Measurements from ENCODE around the gene SPHK1. TPM values are rescaled to one million over a fixed set of nuclear protein-coding genes. Genes with fewer than 3 reads are reported as not detected.

SPHK1 gene
- total and polyA plus RNA-seq, 2 donors (not counting 3 experiments of a cell fraction or from before 2014, with no cell fraction given) = 85.6 to 97.4 TPM

DNA sequence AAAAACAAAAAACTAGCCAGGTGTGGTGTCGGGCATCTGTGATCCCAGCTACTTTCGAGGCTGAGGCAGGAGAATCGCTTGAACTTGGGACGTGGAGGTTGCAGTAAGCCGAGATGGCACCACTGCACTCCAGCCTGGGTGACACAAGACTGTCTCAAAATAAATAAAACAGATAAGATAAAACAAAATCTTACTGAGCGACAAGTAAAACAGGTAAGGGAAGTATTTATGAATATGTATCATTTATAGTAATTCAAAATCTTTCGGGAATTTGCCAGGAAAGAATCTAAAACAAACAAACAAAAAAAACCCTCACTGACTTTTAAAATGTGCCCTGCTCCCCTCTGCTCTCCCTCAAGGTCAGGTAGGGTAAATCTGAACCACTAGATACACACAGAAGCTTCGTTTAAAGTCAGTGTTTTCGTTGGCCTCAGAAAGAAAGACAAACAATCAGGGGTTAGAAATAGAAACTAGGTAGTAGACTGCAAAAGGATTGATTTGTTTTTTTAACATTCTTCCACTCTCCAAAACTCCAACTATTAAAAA is 32.8 kb upstream of the SPHK1 start:
- intact Hi-C loops (cut with micrococcal nuclease) (no loop called here), dilution Hi-C loops (cut with MboI; ENCODE audit: extremely low pct_ligation_motif_present, low sequenced_read_pairs) (no loop called here)
- no peaks in the 10 kb centered on the region for H3K9me1 ChIP-seq (replicated peaks; ENCODE audit: control insufficient read depth, extremely low read depth, insufficient read depth, low read length)
- H3K9ac ChIP-seq (replicated peaks; ENCODE audit: extremely low read depth, insufficient read depth, low read length) = no peak overlapping the region
- peaks cover 0 to 5% of the 10 kb centered on the region in 2 experiments for H3K36me3 ChIP-seq (ENCODE audit: control insufficient read depth in 2 of 2, extremely low read depth in 1 of 2, insufficient read depth in 2 of 2, low read length in 2 of 2)
- H3K27me3 ChIP-seq (ENCODE audit: control insufficient read depth in 2 of 2, insufficient read depth in 2 of 2, low read length in 2 of 2) = no peaks in the 10 kb centered on the region
- peak; percentile 75 for FAIRE-seq
- peaks cover 29% of the 10 kb centered on the region for H3K79me2 ChIP-seq (ENCODE audit: control insufficient read depth, insufficient read depth, low read length)
- peak; percentile 52 for DNase-seq (ENCODE audit: low read depth, low spot score)
- no peak overlapping the region for H2AFZ ChIP-seq (ENCODE audit: low read depth, low read length)
- peak overlapping the region; percentile 86 for H3K4me2 ChIP-seq (ENCODE audit: insufficient read depth, low read length)
- ChIA-PET CTCF (interaction anchor here (0.9 to 4.5 kb wide), 13 partner anchors 12 to 107 kb away, joined by 3 to 57 read pairs (median 5); partner anchors contain the start of gene SPHK1), POLR2A (no interaction called here)
- TF ChIP-seq POLR2AphosphoS5 (IDR thresholded peaks at IDR 0.05; ENCODE audit: insufficient read depth, low read depth, low read length) = no peak
- no peak for TF ChIP-seq JUN (IDR thresholded peaks at IDR 0.05; ENCODE audit: borderline replicate concordance, insufficient read depth, insufficient read length, low read depth)
- no peak for TF ChIP-seq EZH2 (IDR thresholded peaks at IDR 0.05; ENCODE audit: borderline replicate concordance, low read depth, low read length, severe bottlenecking)
- TF ChIP-seq POLR2A (IDR thresholded peaks at IDR 0.05; ENCODE audit: low read depth, low read length) = no peak
- TF ChIP-seq, protein P1, sequence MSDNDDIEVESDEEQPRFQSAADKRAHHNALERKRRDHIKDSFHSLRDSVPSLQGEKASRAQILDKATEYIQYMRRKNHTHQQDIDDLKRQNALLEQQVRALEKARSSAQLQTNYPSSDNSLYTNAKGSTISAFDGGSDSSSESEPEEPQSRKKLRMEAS (IDR thresholded peaks at IDR 0.05; ENCODE audit: insufficient read depth, insufficient read length) = no peak
- no peak for TF ChIP-seq FOS (IDR thresholded peaks at IDR 0.05; ENCODE audit: borderline replicate concordance, insufficient read depth, low read length)
- no peak for TF ChIP-seq GATA2 (IDR thresholded peaks at IDR 0.05; ENCODE audit: insufficient read depth, insufficient read length, low read depth, low read length)
- no peak for TF ChIP-seq MYC (IDR thresholded peaks at IDR 0.05; ENCODE audit: low read depth, low read length)
- TF ChIP-seq, protein P2, sequence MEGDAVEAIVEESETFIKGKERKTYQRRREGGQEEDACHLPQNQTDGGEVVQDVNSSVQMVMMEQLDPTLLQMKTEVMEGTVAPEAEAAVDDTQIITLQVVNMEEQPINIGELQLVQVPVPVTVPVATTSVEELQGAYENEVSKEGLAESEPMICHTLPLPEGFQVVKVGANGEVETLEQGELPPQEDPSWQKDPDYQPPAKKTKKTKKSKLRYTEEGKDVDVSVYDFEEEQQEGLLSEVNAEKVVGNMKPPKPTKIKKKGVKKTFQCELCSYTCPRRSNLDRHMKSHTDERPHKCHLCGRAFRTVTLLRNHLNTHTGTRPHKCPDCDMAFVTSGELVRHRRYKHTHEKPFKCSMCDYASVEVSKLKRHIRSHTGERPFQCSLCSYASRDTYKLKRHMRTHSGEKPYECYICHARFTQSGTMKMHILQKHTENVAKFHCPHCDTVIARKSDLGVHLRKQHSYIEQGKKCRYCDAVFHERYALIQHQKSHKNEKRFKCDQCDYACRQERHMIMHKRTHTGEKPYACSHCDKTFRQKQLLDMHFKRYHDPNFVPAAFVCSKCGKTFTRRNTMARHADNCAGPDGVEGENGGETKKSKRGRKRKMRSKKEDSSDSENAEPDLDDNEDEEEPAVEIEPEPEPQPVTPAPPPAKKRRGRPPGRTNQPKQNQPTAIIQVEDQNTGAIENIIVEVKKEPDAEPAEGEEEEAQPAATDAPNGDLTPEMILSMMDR (IDR thresholded peaks at IDR 0.05; ENCODE audit: extremely low read depth in 1 of 2, insufficient read depth in 1 of 2, low read depth in 1 of 2, low read length in 2 of 2) = no peak
- H3K4me1 ChIP-seq (ENCODE audit: control insufficient read depth, extremely low read depth, insufficient read depth, low read length) = peaks cover 10% of the 10 kb centered on the region
- H3K9me3 ChIP-seq (replicated peaks; ENCODE audit: control insufficient read depth, insufficient read depth, low read length) = no peaks in the 10 kb centered on the region
- H3K4me3 ChIP-seq (replicated peaks in 1 of 3; ENCODE audit: insufficient read depth in 1 of 3, low read depth in 1 of 3, low read length in 3 of 3) = peak overlapping the region in 2 of 3 experiments; percentile 8 to 52
- no peaks in the 10 kb centered on the region for H4K20me1 ChIP-seq (replicated peaks; ENCODE audit: control insufficient read depth, extremely low read depth, insufficient read depth, low read length)
- H3K27ac ChIP-seq (ENCODE audit: insufficient read depth, low read depth, low read length) = peak overlapping the region; percentile 17
- no TSS peak for BruUV-seq (replicated peaks)

All from endothelial cell of umbilical vein (primary cell).